ENCODE data around the gene USP25. TPM values are rescaled to one million over a fixed set of nuclear protein-coding genes. Genes with fewer than 3 reads are reported as not detected.

Gene USP25
- total and polyA plus RNA-seq, 10 donors = 9.3 to 62.2 (median 48.2) TPM

- Histone ChIP-seq H3K27ac (no peak overlapping the region), H3K4me1 (peaks cover 0 to 45% (median 12%) of the 10 kb centered on the region in 6 donors), H3K9me3 (no peaks in the 10 kb centered on the region), H3K27me3 (replicated peaks in 1 of 7) (no peaks in the 10 kb centered on the region), H3K4me3 (no peak overlapping the region), H3K36me3 (peaks cover 0 to 55% (median 6%) of the 10 kb centered on the region in 6 donors)
- TF ChIP-seq CTCF (IDR thresholded peaks at IDR 0.05 in 8 of 11, conservative IDR thresholded peaks at IDR 0.05 in 3 of 11) = no peak
- no peak for TF ChIP-seq POLR2AphosphoS5 (IDR thresholded peaks at IDR 0.05)
- no peak for TF ChIP-seq POLR2A (IDR thresholded peaks at IDR 0.05)
- 73 to 91% (median 85%) methylated on average over 3 of the region's 3 CpGs for WGBS, 5 donors
- intact Hi-C loops (cut with DNase I; ENCODE audit: low total_unique reads) = no loop called here
- no peak for DNase-seq
Measured at GRCh38 chr21:15764878-15765277, 35.1 kb downstream of the USP25 start.

- Histone ChIP-seq H3K4me1 (peaks cover 0 to 46% (median 6%) of the 10 kb centered on the region in 6 donors), H3K4me3 (no peak overlapping the region), H3K27me3 (replicated peaks in 1 of 7) (no peaks in the 10 kb centered on the region), H3K27ac (no peak overlapping the region), H3K36me3 (peaks cover 0 to 55% (median 6%) of the 10 kb centered on the region in 6 donors), H3K9me3 (no peaks in the 10 kb centered on the region)
- no peak for TF ChIP-seq CTCF (IDR thresholded peaks at IDR 0.05 in 8 of 11, conservative IDR thresholded peaks at IDR 0.05 in 3 of 11)
- no peak for TF ChIP-seq POLR2A (IDR thresholded peaks at IDR 0.05)
- no peak for TF ChIP-seq POLR2AphosphoS5 (IDR thresholded peaks at IDR 0.05)
- intact Hi-C loops (cut with DNase I; ENCODE audit: low total_unique reads) = no loop called here
- DNase-seq = no peak
- WGBS, 5 donors = 72 to 93% (median 77%) methylated on average over 1 of the region's 1 CpG
Measured at GRCh38 chr21:15766952-15767603, 37.3 kb downstream of the USP25 start.

DNA sequence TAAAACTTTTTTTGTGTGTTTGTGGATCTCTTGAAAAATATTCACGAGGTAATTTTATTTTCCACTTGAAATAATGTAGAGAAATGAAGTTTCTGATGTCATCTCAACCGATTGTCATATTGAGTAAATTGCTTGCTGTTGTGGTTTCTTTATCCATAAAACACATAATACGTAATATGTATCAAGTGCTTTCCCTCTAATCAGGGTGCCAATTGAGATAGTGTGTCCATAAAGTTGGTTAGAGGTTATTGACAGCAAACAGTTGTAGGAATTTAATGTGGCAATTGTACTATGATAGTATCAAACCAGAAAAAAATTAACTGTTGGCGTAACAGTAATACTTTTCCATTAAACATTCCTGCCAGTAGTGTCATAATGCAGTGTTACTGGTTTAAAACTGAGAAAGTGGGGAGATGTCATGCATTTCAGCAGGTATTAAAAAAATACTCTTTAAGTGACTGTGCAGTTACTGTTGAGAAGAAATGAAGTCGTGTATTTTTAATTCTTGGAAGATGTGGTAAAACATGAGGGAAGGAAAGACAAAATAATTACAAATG lies 38.3 kb downstream of the USP25 start:
- WGBS, 5 donors = 89 to 95% (median 91%) methylated on average over 5 of the region's 5 CpGs
- intact Hi-C loops (cut with DNase I; ENCODE audit: low total_unique reads) = no loop called here
- DNase-seq = no peak
- Histone ChIP-seq H3K27me3 (replicated peaks in 1 of 7) (no peaks in the 10 kb centered on the region), H3K27ac (no peak overlapping the region), H3K9me3 (no peaks in the 10 kb centered on the region), H3K4me1 (peaks cover 0 to 44% (median 6%) of the 10 kb centered on the region in 6 donors), H3K4me3 (no peak overlapping the region), H3K36me3 (peaks cover 0 to 54% (median 6%) of the 10 kb centered on the region in 6 donors)
- TF ChIP-seq POLR2AphosphoS5 (IDR thresholded peaks at IDR 0.05) (no peak), CTCF (IDR thresholded peaks at IDR 0.05 in 8 of 11, conservative IDR thresholded peaks at IDR 0.05 in 3 of 11) (no peak), POLR2A (IDR thresholded peaks at IDR 0.05) (no peak)

DNA sequence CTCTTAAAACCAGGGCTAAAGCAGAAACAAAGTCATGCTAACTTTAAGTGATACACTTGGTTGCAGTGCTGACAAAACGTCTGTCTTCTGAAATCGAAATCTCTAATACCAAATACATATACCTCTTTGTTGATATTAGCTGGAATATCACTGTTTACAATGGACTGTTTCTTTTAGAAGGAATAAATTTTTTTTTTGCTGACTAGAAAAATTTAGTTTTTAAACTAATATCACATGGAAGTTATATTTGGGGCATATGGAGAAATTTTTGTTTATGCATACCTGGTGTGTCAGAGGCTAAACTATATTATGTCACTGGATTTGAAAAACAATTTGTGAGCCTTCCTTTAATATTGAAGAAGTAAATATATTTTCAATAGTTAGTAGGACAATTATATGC lies 39.1 kb downstream of the USP25 start:
- TF ChIP-seq POLR2AphosphoS5 (IDR thresholded peaks at IDR 0.05) (no peak), POLR2A (IDR thresholded peaks at IDR 0.05) (no peak), CTCF (IDR thresholded peaks at IDR 0.05 in 8 of 11, conservative IDR thresholded peaks at IDR 0.05 in 3 of 11) (no peak)
- 92 to 99% (median 96%) methylated on average over 2 of the region's 2 CpGs for WGBS, 5 donors
- Histone ChIP-seq H3K4me1 (peaks cover 0 to 40% (median 7%) of the 10 kb centered on the region in 6 donors), H3K36me3 (peaks cover 0 to 56% (median 6%) of the 10 kb centered on the region in 6 donors), H3K9me3 (no peaks in the 10 kb centered on the region), H3K27me3 (replicated peaks in 1 of 7) (no peaks in the 10 kb centered on the region), H3K27ac (no peak overlapping the region), H3K4me3 (no peak overlapping the region)
- intact Hi-C loops (cut with DNase I; ENCODE audit: low total_unique reads) = no loop called here
- DNase-seq = no peak
